Endothelial cell of umbilical vein (primary cell): ENCODE data around the gene LZTS2.

Experiments used
- CTCF ChIP-seq, 2 donors: IDR thresholded peaks; 1 replicate in 1 of 2; 2 replicates in 1 of 2; pipeline ENCODE4 v1.5.1; 2011; ENCODE audit warnings: low read length in 2 of 2, mild to moderate bottlenecking in 2 of 2, moderate library complexity in 2 of 2, control low read depth in 1 of 2, inconsistent platforms in 1 of 2, low read depth in 1 of 2; ENCODE audit not compliant: insufficient read depth in 1 of 2; ENCODE audit errors: extremely low read depth in 1 of 2
- EZH2 ChIP-seq: IDR thresholded peaks from 2 replicates; pipeline ENCODE4 v1.6.1; 2012; ENCODE audit warnings: borderline replicate concordance, low read depth, mild to moderate bottlenecking, moderate library complexity, low read length, inconsistent platforms; ENCODE audit not compliant: severe bottlenecking
- POLR2A ChIP-seq: IDR thresholded peaks from 2 replicates; pipeline ENCODE4 v1.6.1; 2012; ENCODE audit warnings: low read depth, mild to moderate bottlenecking, control low read depth, low read length

- TF ChIP-seq POLR2A (no peak), CTCF (IDR thresholded peaks at IDR 0.05; ENCODE audit: extremely low read depth in 1 of 2, insufficient read depth in 1 of 2, low read depth in 1 of 2, low read length in 2 of 2) (no peak), EZH2 (no peak)
These were observed 36.5 kb downstream of the LZTS2 start for GRCh38 chr10:101035916-101036702.
